ENCODE measurements around the gene CKS2. TPM values are rescaled to one million over a fixed set of nuclear protein-coding genes. Genes with fewer than 3 reads are reported as not detected.

The CKS2 gene
- total and polyA plus RNA-seq, 2 of the 8 experiments (the other 6 are each of a cell fraction or from before 2014, with no cell fraction given): 337 to 689 TPM

DNA sequence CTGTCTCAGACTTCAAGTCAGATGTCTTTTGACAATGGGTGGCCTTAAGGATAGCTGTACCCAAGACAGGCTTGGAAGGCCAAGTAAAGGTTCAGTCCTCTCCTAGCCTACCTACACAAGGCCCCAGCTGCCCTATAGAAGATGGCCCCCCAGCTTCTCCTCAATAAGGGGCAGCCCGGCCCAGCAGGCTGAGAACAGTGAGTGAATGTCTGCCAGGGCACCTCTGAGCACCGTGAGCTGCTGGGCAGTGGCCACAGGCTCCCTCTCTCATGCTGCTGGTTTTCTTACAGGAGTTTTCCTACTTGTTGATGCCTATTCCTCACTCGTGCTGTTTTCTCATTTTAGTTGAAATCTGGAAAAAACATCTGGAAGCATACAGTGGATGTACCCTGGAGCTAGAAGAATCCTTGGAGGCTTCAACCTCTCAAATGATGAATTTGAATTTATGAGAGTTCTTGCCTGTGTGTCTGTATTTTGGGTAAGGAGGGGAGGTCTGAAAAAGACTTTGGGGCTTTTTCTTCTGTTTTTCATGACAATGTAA lies 47.5 kb downstream of the CKS2 start (continued):
- TF ChIP-seq, protein P1, sequence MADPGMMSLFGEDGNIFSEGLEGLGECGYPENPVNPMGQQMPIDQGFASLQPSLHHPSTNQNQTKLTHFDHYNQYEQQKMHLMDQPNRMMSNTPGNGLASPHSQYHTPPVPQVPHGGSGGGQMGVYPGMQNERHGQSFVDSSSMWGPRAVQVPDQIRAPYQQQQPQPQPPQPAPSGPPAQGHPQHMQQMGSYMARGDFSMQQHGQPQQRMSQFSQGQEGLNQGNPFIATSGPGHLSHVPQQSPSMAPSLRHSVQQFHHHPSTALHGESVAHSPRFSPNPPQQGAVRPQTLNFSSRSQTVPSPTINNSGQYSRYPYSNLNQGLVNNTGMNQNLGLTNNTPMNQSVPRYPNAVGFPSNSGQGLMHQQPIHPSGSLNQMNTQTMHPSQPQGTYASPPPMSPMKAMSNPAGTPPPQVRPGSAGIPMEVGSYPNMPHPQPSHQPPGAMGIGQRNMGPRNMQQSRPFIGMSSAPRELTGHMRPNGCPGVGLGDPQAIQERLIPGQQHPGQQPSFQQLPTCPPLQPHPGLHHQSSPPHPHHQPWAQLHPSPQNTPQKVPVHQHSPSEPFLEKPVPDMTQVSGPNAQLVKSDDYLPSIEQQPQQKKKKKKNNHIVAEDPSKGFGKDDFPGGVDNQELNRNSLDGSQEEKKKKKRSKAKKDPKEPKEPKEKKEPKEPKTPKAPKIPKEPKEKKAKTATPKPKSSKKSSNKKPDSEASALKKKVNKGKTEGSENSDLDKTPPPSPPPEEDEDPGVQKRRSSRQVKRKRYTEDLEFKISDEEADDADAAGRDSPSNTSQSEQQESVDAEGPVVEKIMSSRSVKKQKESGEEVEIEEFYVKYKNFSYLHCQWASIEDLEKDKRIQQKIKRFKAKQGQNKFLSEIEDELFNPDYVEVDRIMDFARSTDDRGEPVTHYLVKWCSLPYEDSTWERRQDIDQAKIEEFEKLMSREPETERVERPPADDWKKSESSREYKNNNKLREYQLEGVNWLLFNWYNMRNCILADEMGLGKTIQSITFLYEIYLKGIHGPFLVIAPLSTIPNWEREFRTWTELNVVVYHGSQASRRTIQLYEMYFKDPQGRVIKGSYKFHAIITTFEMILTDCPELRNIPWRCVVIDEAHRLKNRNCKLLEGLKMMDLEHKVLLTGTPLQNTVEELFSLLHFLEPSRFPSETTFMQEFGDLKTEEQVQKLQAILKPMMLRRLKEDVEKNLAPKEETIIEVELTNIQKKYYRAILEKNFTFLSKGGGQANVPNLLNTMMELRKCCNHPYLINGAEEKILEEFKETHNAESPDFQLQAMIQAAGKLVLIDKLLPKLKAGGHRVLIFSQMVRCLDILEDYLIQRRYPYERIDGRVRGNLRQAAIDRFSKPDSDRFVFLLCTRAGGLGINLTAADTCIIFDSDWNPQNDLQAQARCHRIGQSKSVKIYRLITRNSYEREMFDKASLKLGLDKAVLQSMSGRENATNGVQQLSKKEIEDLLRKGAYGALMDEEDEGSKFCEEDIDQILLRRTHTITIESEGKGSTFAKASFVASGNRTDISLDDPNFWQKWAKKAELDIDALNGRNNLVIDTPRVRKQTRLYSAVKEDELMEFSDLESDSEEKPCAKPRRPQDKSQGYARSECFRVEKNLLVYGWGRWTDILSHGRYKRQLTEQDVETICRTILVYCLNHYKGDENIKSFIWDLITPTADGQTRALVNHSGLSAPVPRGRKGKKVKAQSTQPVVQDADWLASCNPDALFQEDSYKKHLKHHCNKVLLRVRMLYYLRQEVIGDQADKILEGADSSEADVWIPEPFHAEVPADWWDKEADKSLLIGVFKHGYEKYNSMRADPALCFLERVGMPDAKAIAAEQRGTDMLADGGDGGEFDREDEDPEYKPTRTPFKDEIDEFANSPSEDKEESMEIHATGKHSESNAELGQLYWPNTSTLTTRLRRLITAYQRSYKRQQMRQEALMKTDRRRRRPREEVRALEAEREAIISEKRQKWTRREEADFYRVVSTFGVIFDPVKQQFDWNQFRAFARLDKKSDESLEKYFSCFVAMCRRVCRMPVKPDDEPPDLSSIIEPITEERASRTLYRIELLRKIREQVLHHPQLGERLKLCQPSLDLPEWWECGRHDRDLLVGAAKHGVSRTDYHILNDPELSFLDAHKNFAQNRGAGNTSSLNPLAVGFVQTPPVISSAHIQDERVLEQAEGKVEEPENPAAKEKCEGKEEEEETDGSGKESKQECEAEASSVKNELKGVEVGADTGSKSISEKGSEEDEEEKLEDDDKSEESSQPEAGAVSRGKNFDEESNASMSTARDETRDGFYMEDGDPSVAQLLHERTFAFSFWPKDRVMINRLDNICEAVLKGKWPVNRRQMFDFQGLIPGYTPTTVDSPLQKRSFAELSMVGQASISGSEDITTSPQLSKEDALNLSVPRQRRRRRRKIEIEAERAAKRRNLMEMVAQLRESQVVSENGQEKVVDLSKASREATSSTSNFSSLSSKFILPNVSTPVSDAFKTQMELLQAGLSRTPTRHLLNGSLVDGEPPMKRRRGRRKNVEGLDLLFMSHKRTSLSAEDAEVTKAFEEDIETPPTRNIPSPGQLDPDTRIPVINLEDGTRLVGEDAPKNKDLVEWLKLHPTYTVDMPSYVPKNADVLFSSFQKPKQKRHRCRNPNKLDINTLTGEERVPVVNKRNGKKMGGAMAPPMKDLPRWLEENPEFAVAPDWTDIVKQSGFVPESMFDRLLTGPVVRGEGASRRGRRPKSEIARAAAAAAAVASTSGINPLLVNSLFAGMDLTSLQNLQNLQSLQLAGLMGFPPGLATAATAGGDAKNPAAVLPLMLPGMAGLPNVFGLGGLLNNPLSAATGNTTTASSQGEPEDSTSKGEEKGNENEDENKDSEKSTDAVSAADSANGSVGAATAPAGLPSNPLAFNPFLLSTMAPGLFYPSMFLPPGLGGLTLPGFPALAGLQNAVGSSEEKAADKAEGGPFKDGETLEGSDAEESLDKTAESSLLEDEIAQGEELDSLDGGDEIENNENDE (IDR thresholded peaks at IDR 0.05; ENCODE audit: insufficient replicate concordance, low read length): no peak
- TF ChIP-seq CTBP2 (IDR thresholded peaks at IDR 0.05; ENCODE audit: borderline replicate concordance, insufficient read depth, insufficient read length, low read length) (no peak), JUN (IDR thresholded peaks at IDR 0.05; ENCODE audit: low read depth, low read length) (no peak), RXRA (IDR thresholded peaks at IDR 0.05; ENCODE audit: insufficient read depth, low read depth, low read length) (no peak), NRF1 (IDR thresholded peaks at IDR 0.05; ENCODE audit: low read depth, low read length) (no peak), TEAD4 (IDR thresholded peaks at IDR 0.05; ENCODE audit: low read depth, low read length) (no peak), TAF1 (IDR thresholded peaks at IDR 0.05; ENCODE audit: low read depth, low read length) (no peak), BCL11A (IDR thresholded peaks at IDR 0.05; ENCODE audit: low read depth in 2 of 2, low read length in 2 of 2) (no peak), CBX8 (IDR thresholded peaks at IDR 0.05; ENCODE audit: borderline replicate concordance, low read depth, low read length) (no peak)
- TF ChIP-seq, protein P2, sequence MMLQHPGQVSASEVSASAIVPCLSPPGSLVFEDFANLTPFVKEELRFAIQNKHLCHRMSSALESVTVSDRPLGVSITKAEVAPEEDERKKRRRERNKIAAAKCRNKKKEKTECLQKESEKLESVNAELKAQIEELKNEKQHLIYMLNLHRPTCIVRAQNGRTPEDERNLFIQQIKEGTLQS (IDR thresholded peaks at IDR 0.05; ENCODE audit: insufficient read depth, low read depth, low read length): no peak

Measured in H1 (cell line).